Neural progenitor cell (in vitro differentiated cells): ENCODE measurements around the gene TBCEL. TPM values are rescaled to one million over a fixed set of nuclear protein-coding genes. Genes with fewer than 3 reads are reported as not detected.

ENCODE experiments used
- DNase-seq: peaks from one replicate; pipeline ENCODE4 v3.0.0-alpha.2; 2016; ENCODE audit warnings: low spot score
- H2AFZ ChIP-seq: fragments of 200-600 bp; sonication (generic); replicated peaks from 2 replicates; pipeline ENCODE4 v1.6.1; 2016; ENCODE audit warnings: antibody characterized with exemption
- H3F3A ChIP-seq: fragments of 200-600 bp; sonication (generic); 2 replicates; pipeline ENCODE4 v1.6.1; 2016; ENCODE audit warnings: antibody characterized with exemption, low read depth
- H3K27ac ChIP-seq: fragments of 200-600 bp; sonication (generic); 2 replicates; pipeline ENCODE4 v1.5.1; 2016; ENCODE audit warnings: mild to moderate bottlenecking
- H3K27me3 ChIP-seq: fragments of 200-600 bp; sonication (generic); 2 replicates; pipeline ENCODE4 v1.6.1; 2016; ENCODE audit warnings: mild to moderate bottlenecking, moderate library complexity
- H3K36me3 ChIP-seq: fragments of 200-600 bp; sonication (generic); 2 replicates; pipeline ENCODE4 v1.5.1; 2016
- H3K4me1 ChIP-seq: fragments of 200-600 bp; sonication (generic); 2 replicates; pipeline ENCODE4 v1.6.1; 2016; ENCODE audit warnings: mixed run types
- H3K4me2 ChIP-seq: fragments of 200-600 bp; sonication (generic); 2 replicates; pipeline ENCODE4 v1.6.1; 2016
- H3K4me3 ChIP-seq: fragments of 200-600 bp; sonication (generic); 2 replicates; pipeline ENCODE4 v1.5.1; 2016
- H3K79me2 ChIP-seq: fragments of 200-600 bp; sonication (generic); 2 replicates; pipeline ENCODE4 v1.6.1; 2016; ENCODE audit warnings: low read depth
- H3K9ac ChIP-seq: fragments of 200-600 bp; sonication (generic); 2 replicates; pipeline ENCODE4 v1.6.1; 2016
- H3K9me3 ChIP-seq: fragments of 200-600 bp; sonication (generic); 2 replicates; pipeline ENCODE4 v1.5.1; 2016; ENCODE audit warnings: low read depth
- H4K20me1 ChIP-seq: fragments of 200-600 bp; sonication (generic); 2 replicates; pipeline ENCODE4 v1.6.1; 2016; ENCODE audit warnings: low read depth
- H3K27ac Mint-ChIP-seq: 3 replicates; pipeline ENCODE4 v1.8.0; 2021; ENCODE audit warnings: mixed read lengths
- H3K27me3 Mint-ChIP-seq: 2 replicates; pipeline ENCODE4 v1.8.0; 2022; ENCODE audit warnings: low read depth, mild to moderate bottlenecking, inconsistent platforms, moderate library complexity, mixed read lengths; ENCODE audit not compliant: insufficient read depth
- H3K36me3 Mint-ChIP-seq: 3 replicates; pipeline ENCODE4 v1.8.0; 2021; ENCODE audit warnings: mixed read lengths
- H3K4me1 Mint-ChIP-seq: 3 replicates; pipeline ENCODE4 v1.8.0; 2021; ENCODE audit warnings: mixed read lengths
- H3K4me3 Mint-ChIP-seq: 3 replicates; pipeline ENCODE4 v1.8.0; 2021; ENCODE audit warnings: mild to moderate bottlenecking, moderate library complexity, mixed read lengths
- H3K9me3 Mint-ChIP-seq: 3 replicates; pipeline ENCODE4 v1.8.0; 2020; ENCODE audit warnings: mixed read lengths
- EZH2 ChIP-seq: fragments of 200-600 bp; sonication (generic); IDR thresholded peaks from 2 replicates; pipeline ENCODE4 v1.6.1; 2017; ENCODE audit warnings: antibody characterized with exemption, mild to moderate bottlenecking, moderate library complexity
- EZH2phosphoT487 ChIP-seq: fragments of 200-600 bp; sonication (generic); IDR thresholded peaks from 2 replicates; pipeline ENCODE4 v1.6.1; 2017; ENCODE audit warnings: antibody characterized with exemption
- total RNA-seq: library from RNA; depleted of rRNA; stranded (reverse); fragments of >200 nt; gene quantifications from 2 replicates; pipeline ENCODE4 v1.2.3, GENCODE V29; 2015; ENCODE audit warnings: low replicate concordance
- TF ChIP-seq, protein P1 (sequence below): fragments of 200-600 bp; sonication (generic); IDR thresholded peaks from 2 replicates; pipeline ENCODE4 v1.5.1; 2017; ENCODE audit warnings: antibody characterized with exemption, mild to moderate bottlenecking

The TBCEL gene
- total RNA-seq, 1 donor from 2014 or later, result 22.3 TPM

GRCh38 chr11:121104312-121104762 lies 80.4 kb downstream of the TBCEL start:
- no peaks in the 10 kb centered on the region for H4K20me1 ChIP-seq
- H3K27ac ChIP-seq, result no peak overlapping the region
- H3K27me3 Mint-ChIP-seq, result no peaks in the 10 kb centered on the region
- no peak for DNase-seq
- no peak overlapping the region for H3K4me3 Mint-ChIP-seq
- H3K27ac Mint-ChIP-seq, result no peak overlapping the region
- no peak overlapping the region for H3K4me3 ChIP-seq
- H3K9me3 Mint-ChIP-seq, result no peaks in the 10 kb centered on the region
- no peak overlapping the region for H3K9ac ChIP-seq
- no peaks in the 10 kb centered on the region for H3K36me3 Mint-ChIP-seq
- TF ChIP-seq, protein P1, sequence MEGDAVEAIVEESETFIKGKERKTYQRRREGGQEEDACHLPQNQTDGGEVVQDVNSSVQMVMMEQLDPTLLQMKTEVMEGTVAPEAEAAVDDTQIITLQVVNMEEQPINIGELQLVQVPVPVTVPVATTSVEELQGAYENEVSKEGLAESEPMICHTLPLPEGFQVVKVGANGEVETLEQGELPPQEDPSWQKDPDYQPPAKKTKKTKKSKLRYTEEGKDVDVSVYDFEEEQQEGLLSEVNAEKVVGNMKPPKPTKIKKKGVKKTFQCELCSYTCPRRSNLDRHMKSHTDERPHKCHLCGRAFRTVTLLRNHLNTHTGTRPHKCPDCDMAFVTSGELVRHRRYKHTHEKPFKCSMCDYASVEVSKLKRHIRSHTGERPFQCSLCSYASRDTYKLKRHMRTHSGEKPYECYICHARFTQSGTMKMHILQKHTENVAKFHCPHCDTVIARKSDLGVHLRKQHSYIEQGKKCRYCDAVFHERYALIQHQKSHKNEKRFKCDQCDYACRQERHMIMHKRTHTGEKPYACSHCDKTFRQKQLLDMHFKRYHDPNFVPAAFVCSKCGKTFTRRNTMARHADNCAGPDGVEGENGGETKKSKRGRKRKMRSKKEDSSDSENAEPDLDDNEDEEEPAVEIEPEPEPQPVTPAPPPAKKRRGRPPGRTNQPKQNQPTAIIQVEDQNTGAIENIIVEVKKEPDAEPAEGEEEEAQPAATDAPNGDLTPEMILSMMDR, result peak; percentile 48
- TF ChIP-seq EZH2 (no peak), EZH2phosphoT487 (no peak)
- no peak overlapping the region for H3K4me2 ChIP-seq
- no peaks in the 10 kb centered on the region for H3K79me2 ChIP-seq
- H3K36me3 ChIP-seq, result no peaks in the 10 kb centered on the region
- H3K27me3 ChIP-seq, result no peaks in the 10 kb centered on the region
- no peak overlapping the region for H2AFZ ChIP-seq
- H3K4me1 ChIP-seq, result peaks cover 16% of the 10 kb centered on the region
- peaks cover 4% of the 10 kb centered on the region for H3F3A ChIP-seq
- peaks cover 15% of the 10 kb centered on the region for H3K4me1 Mint-ChIP-seq
- H3K9me3 ChIP-seq, result no peaks in the 10 kb centered on the region

DNA sequence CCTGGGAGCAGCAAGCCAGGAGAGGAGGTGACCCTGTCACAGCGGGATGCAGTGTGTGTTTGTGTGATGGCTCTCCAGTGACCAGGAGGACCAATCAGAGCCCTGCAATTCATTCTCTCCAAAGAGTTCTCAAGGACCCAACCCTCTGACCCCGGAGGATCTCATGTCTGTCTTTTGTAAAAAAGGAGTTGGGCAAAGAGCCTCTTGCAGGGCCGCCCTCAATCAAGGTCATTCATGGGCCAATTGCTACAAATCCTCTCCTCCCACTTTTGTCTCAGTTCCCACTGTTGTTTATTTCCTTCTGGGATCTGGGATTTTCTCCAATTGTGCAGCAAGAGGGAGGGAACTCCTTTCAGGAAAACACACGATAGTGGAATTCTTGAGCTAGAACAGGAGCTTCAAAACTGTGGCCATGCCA lies 81.2 kb downstream of the TBCEL start:
- H3K79me2 ChIP-seq, result no peaks in the 10 kb centered on the region
- no peak overlapping the region for H3K4me3 ChIP-seq
- H4K20me1 ChIP-seq, result no peaks in the 10 kb centered on the region
- peaks cover 4% of the 10 kb centered on the region for H3F3A ChIP-seq
- no peaks in the 10 kb centered on the region for H3K9me3 ChIP-seq
- H3K27ac Mint-ChIP-seq, result no peak overlapping the region
- H3K4me1 ChIP-seq, result peaks cover 16% of the 10 kb centered on the region
- DNase-seq, result no peak
- no peaks in the 10 kb centered on the region for H3K27me3 ChIP-seq
- H2AFZ ChIP-seq, result no peak overlapping the region
- no peak overlapping the region for H3K4me3 Mint-ChIP-seq
- H3K36me3 ChIP-seq, result no peaks in the 10 kb centered on the region
- no peak overlapping the region for H3K9ac ChIP-seq
- no peak overlapping the region for H3K27ac ChIP-seq
- H3K36me3 Mint-ChIP-seq, result no peaks in the 10 kb centered on the region
- no peaks in the 10 kb centered on the region for H3K9me3 Mint-ChIP-seq
- peaks cover 15% of the 10 kb centered on the region for H3K4me1 Mint-ChIP-seq
- no peaks in the 10 kb centered on the region for H3K27me3 Mint-ChIP-seq
- H3K4me2 ChIP-seq, result no peak overlapping the region
- TF ChIP-seq EZH2, result no peak
- no peak for TF ChIP-seq EZH2phosphoT487
- TF ChIP-seq, protein P1, result no peak

DNA sequence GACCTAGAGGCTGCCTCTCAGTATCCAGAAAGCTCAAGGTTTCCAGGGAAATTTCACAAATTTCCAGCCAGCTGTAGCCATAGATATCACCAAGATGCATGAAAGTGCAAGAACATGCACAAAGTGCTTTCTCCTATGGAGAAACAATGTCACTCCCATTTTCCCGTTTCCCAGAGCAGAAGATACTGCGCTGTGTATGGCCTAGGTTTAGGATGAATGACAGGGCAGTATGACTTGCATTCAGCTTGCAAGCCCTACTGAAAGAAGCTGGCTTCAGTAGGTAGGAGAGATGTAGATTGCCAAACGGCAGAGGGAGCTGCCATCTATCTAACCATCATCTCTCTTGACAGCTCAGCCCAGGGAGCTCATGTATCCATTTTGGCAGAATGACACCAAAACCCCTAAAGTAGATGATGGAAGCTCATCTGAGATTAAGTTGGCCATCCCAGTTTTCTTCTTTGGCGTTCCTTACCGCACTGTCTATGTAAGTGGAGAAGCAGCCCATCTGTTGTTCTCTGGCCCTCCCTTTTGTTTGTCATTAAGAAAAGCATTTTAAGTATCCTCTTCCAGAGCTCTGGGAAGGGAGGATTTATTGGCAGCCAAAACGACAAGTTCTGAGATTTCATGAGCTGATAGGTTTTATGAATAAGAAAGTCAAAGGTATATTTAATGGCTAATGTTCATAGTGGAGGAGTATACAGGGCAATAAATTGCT lies 81.7 kb downstream of the TBCEL start:
- H3K9me3 ChIP-seq, result no peaks in the 10 kb centered on the region
- no peaks in the 10 kb centered on the region for H3K9me3 Mint-ChIP-seq
- peaks cover 10% of the 10 kb centered on the region for H3K4me1 ChIP-seq
- H3K9ac ChIP-seq, result no peak overlapping the region
- no peak overlapping the region for H3K4me3 ChIP-seq
- H2AFZ ChIP-seq, result no peak overlapping the region
- H3K79me2 ChIP-seq, result no peaks in the 10 kb centered on the region
- peak overlapping the region; percentile 21 for H3K27ac Mint-ChIP-seq
- no peak overlapping the region for H3K4me3 Mint-ChIP-seq
- no peaks in the 10 kb centered on the region for H3K36me3 Mint-ChIP-seq
- TF ChIP-seq EZH2 (no peak), EZH2phosphoT487 (no peak)
- TF ChIP-seq, protein P1, result no peak
- H3K27ac ChIP-seq, result no peak overlapping the region
- H3K27me3 ChIP-seq, result no peaks in the 10 kb centered on the region
- no peaks in the 10 kb centered on the region for H3K27me3 Mint-ChIP-seq
- no peaks in the 10 kb centered on the region for H4K20me1 ChIP-seq
- peaks cover 15% of the 10 kb centered on the region for H3K4me1 Mint-ChIP-seq
- peaks cover under 1% of the 10 kb centered on the region for H3F3A ChIP-seq
- DNase-seq, result no peak
- no peak overlapping the region for H3K4me2 ChIP-seq
- no peaks in the 10 kb centered on the region for H3K36me3 ChIP-seq
